NCI-H2107 treated with DMSO at 0.1 percent for 48 hours (cell line): ENCODE data around the gene EFNA4.

Experiments
- DNase-seq: peaks from one replicate; lab custom pipeline; 2025; ENCODE audit not compliant: unreplicated experiment; lab: John Stamatoyannopoulos, UW

Gene EFNA4

GRCh38 chr1:155032886-155033285 lies 30.7 kb upstream of the EFNA4 start:
- no peak for DNase-seq

- no peak for DNase-seq
Measured at GRCh38 chr1:155033524-155033923, 30.0 kb upstream of the EFNA4 start, which contains the start of the genes DCST1 and DCST2. DCST1 (plus strand) TSS chr1:155033824; CDS start chr1:155034037, 213 bp downstream. DCST2 (minus strand) TSS chr1:155033781; CDS start chr1:155033701, 80 bp downstream.

- no peak for DNase-seq
Measured at GRCh38 chr1:155034318-155035208, 29.0 kb upstream of the EFNA4 start.

GRCh38 chr1:155035936-155036335 lies 27.6 kb upstream of the EFNA4 start:
- no peak for DNase-seq

- DNase-seq: peak; percentile 69
Measured at GRCh38 chr1:155037043-155037442, 26.5 kb upstream of the EFNA4 start.

GRCh38 chr1:155037851-155038441 lies 25.6 kb upstream of the EFNA4 start:
- no peak for DNase-seq

- DNase-seq: no peak
Measured at GRCh38 chr1:155038602-155039307, 24.8 kb upstream of the EFNA4 start.

- no peak for DNase-seq
Measured at GRCh38 chr1:155039308-155039669, 24.3 kb upstream of the EFNA4 start.

- DNase-seq: no peak
Measured at GRCh38 chr1:155040358-155041093, 23.0 kb upstream of the EFNA4 start.

- no peak for DNase-seq
Measured at GRCh38 chr1:155042789-155043188, 20.8 kb upstream of the EFNA4 start.

GRCh38 chr1:155043301-155043702 lies 20.2 kb upstream of the EFNA4 start:
- no peak for DNase-seq

- DNase-seq: no peak
Measured at GRCh38 chr1:155043793-155044192, 19.7 kb upstream of the EFNA4 start.

GRCh38 chr1:155044365-155044764 lies 19.2 kb upstream of the EFNA4 start:
- DNase-seq: no peak

GRCh38 chr1:155044812-155045657 lies 18.5 kb upstream of the EFNA4 start:
- DNase-seq: peak; percentile 23

- no peak for DNase-seq
Measured at GRCh38 chr1:155048449-155049334, 14.8 kb upstream of the EFNA4 start.

GRCh38 chr1:155049651-155050559 lies 13.6 kb upstream of the EFNA4 start:
- DNase-seq: peak; percentile 35

GRCh38 chr1:155050560-155051341 lies 12.8 kb upstream of the EFNA4 start, which contains the start of gene ADAM15:
ADAM15 (plus strand) TSS chr1:155051316; CDS start chr1:155051387, 71 bp downstream.
- peak; percentile 47 for DNase-seq
